ENCODE data around the gene ZNF541. TPM values are rescaled to one million over a fixed set of nuclear protein-coding genes. Genes with fewer than 3 reads are reported as not detected.

ZNF541 gene
- total RNA-seq, 1 experiment from 2014 or later, result not detected

GRCh38 chr19:47614559-47614958 lies 41.6 kb upstream of the ZNF541 start:
- no peaks in the 10 kb centered on the region for H3K9me2 ChIP-seq (ENCODE audit: insufficient read depth)
- H3K79me2 ChIP-seq (ENCODE audit: low read depth), result peaks cover 87% of the 10 kb centered on the region
- CTCF ChIA-PET, result no interaction called here
- H3K4me2 ChIP-seq, result no peak overlapping the region
- intact Hi-C loops (cut with micrococcal nuclease; ENCODE audit: unreplicated experiment), result no loop called here
- no peaks in the 10 kb centered on the region; the same call in 1 of the 2 replicates for H3K36me3 ChIP-seq (ENCODE audit: low read depth)
- DNase-seq, result no peak
- no peaks in the 10 kb centered on the region for H3K9me3 ChIP-seq (ENCODE audit: insufficient read depth, low read depth)
- no peak overlapping the region for H3K27ac ChIP-seq
- H2AFZ ChIP-seq, result no peak overlapping the region
- no TSS peak for BruUV-seq (replicated peaks)
- no peak overlapping the region for H3K4me3 ChIP-seq
- H3K27me3 ChIP-seq (ENCODE audit: insufficient read depth, low read depth), result no peaks in the 10 kb centered on the region
- TF ChIP-seq EZH2 (IDR thresholded peaks at IDR 0.05; ENCODE audit: low read depth) (no peak), CTCF (conservative IDR thresholded peaks at IDR 0.05) (no peak)
- POLR2A ChIA-PET (ENCODE audit: unreplicated experiment), result no interaction called here
- H3K4me1 ChIP-seq (replicated peaks; ENCODE audit: insufficient read depth), result peaks cover 11% of the 10 kb centered on the region; the same call in 1 of the 2 replicates
- peaks cover 13% of the 10 kb centered on the region; the same call in 1 of the 2 replicates for H3F3A ChIP-seq (ENCODE audit: insufficient read depth, low read depth)
- peaks cover 67% of the 10 kb centered on the region for H4K20me1 ChIP-seq (ENCODE audit: insufficient read depth)

- H3K79me2 ChIP-seq (ENCODE audit: low read depth), result peaks cover 91% of the 10 kb centered on the region
- TF ChIP-seq CTCF (conservative IDR thresholded peaks at IDR 0.05) (no peak), EZH2 (IDR thresholded peaks at IDR 0.05; ENCODE audit: low read depth) (no peak)
- no peak for DNase-seq
- peaks cover 13% of the 10 kb centered on the region; the same call in 1 of the 2 replicates for H3F3A ChIP-seq (ENCODE audit: insufficient read depth, low read depth)
- ChIA-PET POLR2A (ENCODE audit: unreplicated experiment) (no interaction called here), CTCF (interaction anchor here (0.6 kb wide), 1 partner anchor 25 kb away, joined by 3 read pairs; no protein-coding TSS in a partner anchor)
- H4K20me1 ChIP-seq (ENCODE audit: insufficient read depth), result peaks cover 63% of the 10 kb centered on the region
- BruUV-seq (replicated peaks), result no TSS peak
- no peak overlapping the region for H3K4me3 ChIP-seq
- intact Hi-C loops (cut with micrococcal nuclease; ENCODE audit: unreplicated experiment), result no loop called here
- H3K4me2 ChIP-seq, result no peak overlapping the region
- H3K27me3 ChIP-seq (ENCODE audit: insufficient read depth, low read depth), result no peaks in the 10 kb centered on the region
- H3K36me3 ChIP-seq (ENCODE audit: low read depth), result no peaks in the 10 kb centered on the region; the same call in 1 of the 2 replicates
- H3K9me3 ChIP-seq (ENCODE audit: insufficient read depth, low read depth), result no peaks in the 10 kb centered on the region
- H3K27ac ChIP-seq, result no peak overlapping the region
- H2AFZ ChIP-seq, result no peak overlapping the region
- peaks cover 11% of the 10 kb centered on the region; the same call in 1 of the 2 replicates for H3K4me1 ChIP-seq (replicated peaks; ENCODE audit: insufficient read depth)
- H3K9me2 ChIP-seq (ENCODE audit: insufficient read depth), result no peaks in the 10 kb centered on the region
These were observed 41.0 kb upstream of the ZNF541 start for GRCh38 chr19:47614021-47614295.

- DNase-seq, result no peak
- Histone ChIP-seq H3F3A (ENCODE audit: insufficient read depth, low read depth) (peaks cover 13% of the 10 kb centered on the region; the same call in 1 of the 2 replicates), H3K27me3 (ENCODE audit: insufficient read depth, low read depth) (no peaks in the 10 kb centered on the region), H3K4me2 (no peak overlapping the region), H3K9me2 (ENCODE audit: insufficient read depth) (no peaks in the 10 kb centered on the region), H4K20me1 (ENCODE audit: insufficient read depth) (peaks cover 57% of the 10 kb centered on the region), H3K4me3 (no peak overlapping the region), H3K4me1 (replicated peaks; ENCODE audit: insufficient read depth) (peaks cover 11% of the 10 kb centered on the region; the same call in 1 of the 2 replicates), H2AFZ (no peak overlapping the region), H3K27ac (no peak overlapping the region), H3K9me3 (ENCODE audit: insufficient read depth, low read depth) (no peaks in the 10 kb centered on the region), H3K79me2 (ENCODE audit: low read depth) (peaks cover 87% of the 10 kb centered on the region), H3K36me3 (ENCODE audit: low read depth) (no peaks in the 10 kb centered on the region; the same call in 1 of the 2 replicates)
- POLR2A ChIA-PET (ENCODE audit: unreplicated experiment), result no interaction called here
- CTCF ChIA-PET, result interaction anchor here (0.6 kb wide), 2 partner anchors 25 to 186 kb away, joined by 3 to 4 read pairs; no protein-coding TSS in a partner anchor
- intact Hi-C loops (cut with micrococcal nuclease; ENCODE audit: unreplicated experiment), result no loop called here
- no TSS peak for BruUV-seq (replicated peaks)
- TF ChIP-seq CTCF (conservative IDR thresholded peaks at IDR 0.05) (no peak), EZH2 (IDR thresholded peaks at IDR 0.05; ENCODE audit: low read depth) (no peak)
These were observed 40.4 kb upstream of the ZNF541 start for GRCh38 chr19:47613165-47614020.
